Stimulated activated CD8-positive, alpha-beta memory T cell treated with anti-CD3 and anti-CD28 coated beads, Interleukin-4, amount 100 ng/mL, for 1 hour (primary cell): ENCODE data around the gene NR6A1.

ENCODE experiments used
- DNase-seq, 2 donors: peaks; one replicate each; pipeline ENCODE4 v3.0.0-alpha.2; 2020; ENCODE audit warnings: low read depth in 2 of 2, low spot score in 1 of 2

The NR6A1 gene

GRCh38 chr9:124730772-124731171 lies 40.3 kb downstream of the NR6A1 start:
- no peak for DNase-seq

- no peak for DNase-seq
These were observed 44.2 kb downstream of the NR6A1 start for GRCh38 chr9:124726886-124727285.

GRCh38 chr9:124725068-124725452 lies 46.1 kb downstream of the NR6A1 start:
- DNase-seq, result no peak

- no peak for DNase-seq
These were observed 46.6 kb downstream of the NR6A1 start for GRCh38 chr9:124724415-124725067.

- DNase-seq, result no peak
These were observed 47.8 kb downstream of the NR6A1 start for GRCh38 chr9:124723352-124723751.

- DNase-seq, result no peak
These were observed 49.8 kb downstream of the NR6A1 start for GRCh38 chr9:124721109-124721906.

GRCh38 chr9:124720429-124721108 lies 50.5 kb downstream of the NR6A1 start:
- no peak for DNase-seq

- no peak for DNase-seq
These were observed 52.2 kb downstream of the NR6A1 start for GRCh38 chr9:124718928-124719327.

GRCh38 chr9:124717597-124717996 lies 53.5 kb downstream of the NR6A1 start:
- DNase-seq, result no peak

- DNase-seq, result no peak
These were observed 54.3 kb downstream of the NR6A1 start for GRCh38 chr9:124716808-124717207.

- no peak for DNase-seq
These were observed 60.3 kb downstream of the NR6A1 start for GRCh38 chr9:124710766-124711165.

GRCh38 chr9:124709292-124709690 lies 61.8 kb downstream of the NR6A1 start:
- DNase-seq, result no peak

GRCh38 chr9:124708633-124709291 lies 62.3 kb downstream of the NR6A1 start:
- no peak for DNase-seq

GRCh38 chr9:124708074-124708473 lies 63.0 kb downstream of the NR6A1 start:
- no peak for DNase-seq

- DNase-seq, result no peak
These were observed 63.4 kb downstream of the NR6A1 start for GRCh38 chr9:124707666-124708065.

GRCh38 chr9:124706685-124707084 lies 64.4 kb downstream of the NR6A1 start:
- no peak for DNase-seq

- no peak for DNase-seq
These were observed 71.5 kb downstream of the NR6A1 start for GRCh38 chr9:124699575-124699974.

GRCh38 chr9:124698265-124698664 lies 72.8 kb downstream of the NR6A1 start:
- no peak for DNase-seq

GRCh38 chr9:124697326-124698200 lies 73.5 kb downstream of the NR6A1 start:
- DNase-seq, result no peak

GRCh38 chr9:124696101-124696500 lies 75.0 kb downstream of the NR6A1 start:
- no peak for DNase-seq
